Superior temporal gyrus (tissue), 1 donor: ENCODE data around the gene KRTAP4-1.
"Not testable (repeated sequence)": the region's sequence is repeated elsewhere in the genome, so short reads cannot be mapped to it uniquely, and the experiment has no call there.

Experiments
- DNase-seq: peaks from one replicate; pipeline ENCODE4 v3.0.0-alpha.2; 2016; ENCODE audit errors: extremely low spot score

The KRTAP4-1 gene

DNA sequence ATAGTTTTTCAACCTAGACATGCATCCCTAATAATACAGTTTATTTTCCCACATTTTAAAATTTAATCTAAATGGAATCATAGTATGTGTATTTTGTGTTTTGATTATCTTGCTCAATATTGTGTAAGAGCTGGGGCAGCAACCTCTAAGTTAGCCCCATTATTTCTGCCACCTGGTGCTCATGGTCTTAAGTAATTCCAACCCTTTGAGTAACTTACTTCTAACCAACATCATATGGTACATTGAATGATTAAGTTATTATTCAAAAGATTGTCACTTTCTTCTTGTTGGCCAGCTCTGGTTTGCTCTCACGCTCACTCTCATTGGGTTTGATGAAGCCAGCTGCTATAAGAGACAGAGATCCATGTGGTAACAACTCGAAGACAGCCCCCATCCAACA, 12.8 kb downstream of the KRTAP4-1 start:
- no peak for DNase-seq

DNA sequence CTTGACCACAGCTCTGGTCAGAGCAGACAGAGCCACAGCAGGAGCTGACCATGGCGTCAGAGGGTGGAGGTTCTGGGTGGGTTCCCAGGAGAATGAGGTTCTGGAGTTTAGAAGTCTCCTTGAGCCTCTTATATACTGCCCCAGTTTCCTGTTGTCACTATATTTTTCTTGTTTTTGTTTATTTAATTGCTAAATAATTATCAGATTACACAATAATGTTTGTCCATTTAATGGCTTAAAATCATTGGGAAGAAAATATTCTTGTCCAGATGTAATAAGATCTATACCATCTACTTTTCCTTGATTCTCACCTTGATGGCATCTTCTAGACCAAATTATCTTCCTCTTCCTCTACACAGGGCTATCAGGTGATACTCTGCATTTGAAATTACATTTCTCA, 16.6 kb downstream of the KRTAP4-1 start, which contains the start of gene KRTAP4-3:
Gene KRTAP4-3 (minus strand): TSS at position 101 of the 400 bp plus-strand sequence. CDS start 49 bp downstream, at position 52.
- DNase-seq = no peak

DNA sequence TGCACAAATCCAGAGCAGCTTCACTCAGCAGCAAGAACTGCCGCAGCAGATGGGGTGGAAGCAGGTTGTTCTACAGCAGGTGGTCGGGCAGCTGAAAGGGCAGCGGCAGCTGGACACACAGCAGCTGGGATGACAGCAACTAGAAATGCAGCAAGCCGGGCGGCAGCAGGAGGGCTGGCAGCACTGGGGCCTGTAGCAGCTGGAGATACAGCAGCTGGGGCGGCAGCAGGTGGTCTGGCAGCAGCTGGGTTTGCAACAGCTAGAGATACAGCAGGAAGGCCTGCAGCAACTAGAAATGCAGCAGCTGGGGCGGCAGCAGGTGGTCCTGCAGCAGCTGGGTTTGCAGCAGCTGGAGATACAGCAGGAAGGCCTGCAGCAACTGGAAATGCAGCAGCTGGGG, 17.1 kb downstream of the KRTAP4-1 start:
- DNase-seq = no peak

GRCh38 chr17:41163828-41164227, 20.9 kb downstream of the KRTAP4-1 start:
- DNase-seq = no peak

- no peak for DNase-seq
Observed at GRCh38 chr17:41160648-41161047, 24.1 kb downstream of the KRTAP4-1 start, which contains the start of gene KRTAP4-4. TSS of gene KRTAP4-4 (minus strand) at chr17:41160748. CDS start at chr17:41160691, 57 bp downstream.

DNA sequence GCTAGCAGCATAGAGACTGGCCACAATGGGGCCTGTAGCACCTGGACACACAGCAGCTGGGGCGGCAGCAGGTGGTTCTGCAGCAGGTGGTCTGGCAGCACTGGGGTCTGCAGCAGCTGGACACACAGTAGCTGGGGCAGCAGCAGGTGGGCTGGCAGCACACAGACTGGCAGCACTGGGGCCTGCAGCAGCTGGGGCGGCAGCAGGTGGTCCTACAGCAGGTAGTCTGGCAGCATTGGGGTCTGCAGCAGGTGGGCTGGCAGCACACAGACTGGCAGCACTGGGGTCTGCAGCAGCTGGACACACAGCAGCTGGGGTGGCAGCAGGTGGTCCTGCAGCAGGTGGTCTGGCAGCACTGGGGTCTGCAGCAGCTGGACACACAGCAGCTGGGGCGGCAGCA, 24.5 kb downstream of the KRTAP4-1 start:
- not testable (repeated sequence) for DNase-seq

- peak; percentile 12 for DNase-seq
Observed at GRCh38 chr17:41153856-41154255, 30.9 kb downstream of the KRTAP4-1 start.

DNA sequence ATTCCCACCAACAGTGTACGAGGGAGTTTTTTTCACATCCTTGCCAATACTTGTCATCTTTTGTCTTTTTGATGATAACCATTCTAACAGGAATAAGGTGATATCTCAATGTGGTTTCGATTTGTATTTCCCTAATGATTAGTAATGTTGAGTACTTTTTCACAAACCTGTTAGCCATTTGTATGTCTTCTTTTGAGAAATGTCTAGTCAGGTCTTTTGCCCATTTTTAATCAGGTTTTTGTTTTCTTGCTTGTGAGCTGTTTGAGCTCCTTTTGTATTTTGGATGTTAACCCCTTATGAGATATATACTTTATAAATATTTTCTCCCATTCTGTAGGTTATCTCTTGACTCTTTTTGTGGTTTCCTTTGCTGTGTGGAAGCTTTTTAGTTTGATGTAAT, 33.2 kb downstream of the KRTAP4-1 start:
- DNase-seq = no peak

DNA sequence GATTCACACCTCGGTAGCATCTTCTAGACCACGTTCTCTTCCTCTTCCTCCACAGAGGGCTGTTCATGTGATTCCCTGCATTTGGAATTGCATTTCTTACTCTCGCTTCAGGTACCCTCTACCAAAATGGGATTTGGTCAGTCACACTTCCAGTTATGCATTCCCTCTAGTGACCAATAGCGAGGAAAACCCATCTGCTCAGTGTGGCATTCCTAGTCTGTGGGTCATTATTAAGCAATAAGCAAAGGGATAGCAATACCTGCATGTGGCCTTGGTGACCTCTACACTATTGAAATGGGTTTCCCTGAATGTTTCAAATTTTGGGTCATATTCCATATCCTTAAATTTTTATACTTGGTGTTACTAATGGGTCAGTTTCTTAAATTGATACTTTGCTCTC, 34.7 kb downstream of the KRTAP4-1 start:
- DNase-seq = no peak

DNA sequence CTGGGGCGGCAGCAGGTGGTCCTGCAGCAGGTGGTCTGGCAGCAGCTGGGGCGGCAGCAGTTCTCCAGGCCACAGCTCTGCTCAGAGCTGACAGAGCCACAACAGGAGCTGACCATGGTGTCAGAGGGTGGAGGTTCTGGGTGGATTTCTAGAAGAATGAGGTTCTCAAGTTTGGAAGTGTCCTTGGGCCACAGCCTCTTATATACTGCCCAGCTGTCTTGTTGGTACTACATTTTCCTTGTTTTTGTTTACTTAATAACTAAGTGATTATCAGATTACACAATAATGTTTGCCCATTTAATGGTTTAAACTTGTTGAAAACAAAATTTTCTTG, 35.1 kb downstream of the KRTAP4-1 start, which contains the start of gene KRTAP4-5:
Gene KRTAP4-5 (minus strand): TSS at position 174 of the 334 bp plus-strand sequence. CDS start 58 bp downstream, at position 116.
- no peak for DNase-seq

- DNase-seq = not testable (repeated sequence)
Observed at GRCh38 chr17:41148971-41149651, 35.6 kb downstream of the KRTAP4-1 start.

- DNase-seq = no peak
Observed at GRCh38 chr17:41147531-41148204, 37.0 kb downstream of the KRTAP4-1 start.

DNA sequence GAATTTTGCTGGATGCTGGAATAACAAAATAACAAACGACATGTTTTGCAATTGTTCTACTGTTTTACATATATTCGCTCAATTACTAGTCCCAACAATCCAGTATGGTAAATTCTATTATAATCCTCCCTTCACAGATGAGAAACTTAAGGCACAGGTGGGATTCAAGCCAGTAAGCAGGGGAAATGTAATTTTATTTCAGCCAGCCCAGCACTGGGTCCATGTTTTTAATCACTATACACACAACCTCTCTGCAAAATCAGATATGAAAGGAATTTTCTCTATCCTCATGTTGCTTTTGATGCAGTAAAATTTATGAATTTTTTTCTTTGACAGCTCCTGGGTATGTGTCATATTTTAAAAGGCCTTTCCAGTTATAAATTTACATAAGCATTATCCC, 39.5 kb downstream of the KRTAP4-1 start:
- no peak for DNase-seq

DNA sequence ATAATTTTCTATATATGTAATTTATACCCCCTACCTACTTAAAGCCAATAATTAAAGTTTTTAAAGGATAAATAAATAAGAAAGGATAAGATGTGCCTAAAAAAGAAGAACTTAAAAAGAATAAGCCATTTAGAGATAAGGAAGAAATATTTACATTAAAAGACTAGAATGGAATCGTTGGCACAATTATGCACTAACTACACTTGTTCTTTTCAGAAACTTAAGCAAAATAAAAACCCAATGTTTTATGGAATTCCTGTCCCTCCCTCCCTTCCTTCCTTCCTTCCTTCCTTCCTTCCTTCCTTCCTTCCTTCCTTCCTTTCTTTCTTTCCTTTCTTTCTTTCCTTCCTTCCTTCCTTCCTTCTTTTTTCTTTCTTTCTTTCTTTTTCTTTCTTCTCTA, 39.9 kb downstream of the KRTAP4-1 start:
- DNase-seq = no peak

DNA sequence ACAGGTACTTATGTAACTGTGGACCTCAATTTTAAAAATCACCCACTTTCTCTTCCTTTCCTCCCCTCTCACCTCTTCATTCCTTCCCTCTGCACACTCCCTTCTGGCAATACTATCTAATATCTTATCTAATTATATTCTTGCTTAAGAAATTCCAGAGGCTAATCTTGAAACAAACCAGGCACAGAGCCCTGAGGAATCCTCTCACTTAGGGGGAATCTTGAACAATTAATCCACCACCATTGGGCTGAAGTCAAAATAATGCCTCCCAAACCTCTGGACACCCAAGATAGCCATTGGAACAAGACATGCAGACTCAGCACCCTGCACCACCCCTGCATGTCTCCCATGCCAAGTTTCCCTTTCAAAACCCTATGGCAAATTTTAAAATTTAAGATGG, 43.4 kb downstream of the KRTAP4-1 start:
- DNase-seq = no peak

- no peak for DNase-seq
Observed at GRCh38 chr17:41140360-41141131, 44.2 kb downstream of the KRTAP4-1 start, which contains the start of gene KRTAP4-6. TSS of gene KRTAP4-6 (minus strand) at chr17:41140544. CDS start at chr17:41140487, 57 bp downstream.

- not testable (repeated sequence) for DNase-seq
Observed at GRCh38 chr17:41139865-41140264, 44.8 kb downstream of the KRTAP4-1 start.
